ENCODE results near the gene GNGT2.

GNGT2 gene

DNA sequence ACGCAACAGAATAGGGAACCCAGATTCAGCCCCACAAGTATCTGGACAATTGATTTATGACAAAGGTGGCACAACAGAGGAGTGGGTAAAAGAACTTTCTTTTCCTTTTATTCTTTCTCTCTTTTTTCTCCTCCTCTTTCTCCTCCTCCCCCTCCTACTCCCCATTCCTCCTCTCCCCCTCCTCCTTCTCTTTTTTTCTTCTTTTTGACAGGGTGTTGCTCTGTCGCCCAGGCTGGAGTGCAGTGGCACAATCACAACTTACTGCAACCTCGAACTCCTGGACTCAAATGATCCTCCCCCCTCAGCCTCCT, 16.1 kb downstream of the GNGT2 start:
- TF ChIP-seq MYC (IDR thresholded peaks at IDR 0.05; ENCODE audit: low read depth, low read length): no peak
- TF ChIP-seq, protein P1, sequence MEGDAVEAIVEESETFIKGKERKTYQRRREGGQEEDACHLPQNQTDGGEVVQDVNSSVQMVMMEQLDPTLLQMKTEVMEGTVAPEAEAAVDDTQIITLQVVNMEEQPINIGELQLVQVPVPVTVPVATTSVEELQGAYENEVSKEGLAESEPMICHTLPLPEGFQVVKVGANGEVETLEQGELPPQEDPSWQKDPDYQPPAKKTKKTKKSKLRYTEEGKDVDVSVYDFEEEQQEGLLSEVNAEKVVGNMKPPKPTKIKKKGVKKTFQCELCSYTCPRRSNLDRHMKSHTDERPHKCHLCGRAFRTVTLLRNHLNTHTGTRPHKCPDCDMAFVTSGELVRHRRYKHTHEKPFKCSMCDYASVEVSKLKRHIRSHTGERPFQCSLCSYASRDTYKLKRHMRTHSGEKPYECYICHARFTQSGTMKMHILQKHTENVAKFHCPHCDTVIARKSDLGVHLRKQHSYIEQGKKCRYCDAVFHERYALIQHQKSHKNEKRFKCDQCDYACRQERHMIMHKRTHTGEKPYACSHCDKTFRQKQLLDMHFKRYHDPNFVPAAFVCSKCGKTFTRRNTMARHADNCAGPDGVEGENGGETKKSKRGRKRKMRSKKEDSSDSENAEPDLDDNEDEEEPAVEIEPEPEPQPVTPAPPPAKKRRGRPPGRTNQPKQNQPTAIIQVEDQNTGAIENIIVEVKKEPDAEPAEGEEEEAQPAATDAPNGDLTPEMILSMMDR (IDR thresholded peaks at IDR 0.05; ENCODE audit: low read depth, low read length): no peak
- TF ChIP-seq POLR2A (IDR thresholded peaks at IDR 0.05; ENCODE audit: extremely low read depth, insufficient read length): no peak
- TF ChIP-seq, protein P2, sequence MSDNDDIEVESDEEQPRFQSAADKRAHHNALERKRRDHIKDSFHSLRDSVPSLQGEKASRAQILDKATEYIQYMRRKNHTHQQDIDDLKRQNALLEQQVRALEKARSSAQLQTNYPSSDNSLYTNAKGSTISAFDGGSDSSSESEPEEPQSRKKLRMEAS (IDR thresholded peaks at IDR 0.05; ENCODE audit: low read depth, low read length): no peak
- H3K4me3 ChIP-seq (ENCODE audit: low read depth, low read length): peak overlapping the region; percentile 74
- DNase-seq (ENCODE audit: low read depth): no peak

DNA sequence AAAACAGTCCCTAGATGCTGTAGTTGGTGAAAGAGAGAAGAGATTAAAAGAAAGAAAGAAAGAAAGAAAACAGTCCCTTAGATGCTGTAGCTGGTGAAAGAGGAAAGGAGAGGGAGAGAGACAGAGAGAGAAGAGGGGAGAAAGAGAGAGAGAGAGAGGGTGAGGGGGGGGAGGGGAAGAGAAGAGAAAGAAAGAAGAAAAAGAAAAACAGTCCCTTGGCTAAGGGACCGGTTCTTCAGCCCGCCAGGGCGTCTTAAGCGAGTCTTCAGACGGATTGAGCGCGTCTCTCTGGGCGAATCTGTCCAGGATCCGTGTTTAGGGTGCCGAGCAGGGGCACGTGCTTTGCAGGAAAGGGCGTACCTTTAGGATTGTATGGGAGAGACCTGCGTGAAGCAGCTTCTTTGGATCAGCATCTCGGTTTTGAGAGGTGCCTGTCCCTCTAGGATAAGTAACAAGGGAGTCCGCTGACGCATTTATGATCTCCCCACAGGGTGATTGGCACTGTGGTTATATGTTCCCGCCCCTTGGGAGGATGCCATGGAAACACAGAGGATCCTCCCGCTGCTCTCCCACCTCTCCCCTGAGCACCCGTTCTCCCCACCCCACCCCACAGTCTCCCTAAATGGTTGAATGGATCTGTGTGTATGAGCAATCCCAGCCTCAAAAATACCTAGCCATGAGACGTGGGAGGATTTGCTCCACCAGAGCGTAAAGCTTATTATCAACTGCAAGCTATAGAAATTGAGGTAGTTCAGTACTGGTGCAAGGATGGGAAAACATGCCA, 16.7 kb downstream of the GNGT2 start:
- H3K4me3 ChIP-seq (ENCODE audit: low read depth, low read length): peak overlapping the region; percentile 74
- DNase-seq (ENCODE audit: low read depth): peak; percentile 80
- TF ChIP-seq POLR2A (IDR thresholded peaks at IDR 0.05; ENCODE audit: extremely low read depth, insufficient read length): no peak
- TF ChIP-seq, protein P1 (IDR thresholded peaks at IDR 0.05; ENCODE audit: low read depth, low read length): no peak
- no peak for TF ChIP-seq MYC (IDR thresholded peaks at IDR 0.05; ENCODE audit: low read depth, low read length)
- TF ChIP-seq, protein P2 (IDR thresholded peaks at IDR 0.05; ENCODE audit: low read depth, low read length): peak; percentile 77

DNA sequence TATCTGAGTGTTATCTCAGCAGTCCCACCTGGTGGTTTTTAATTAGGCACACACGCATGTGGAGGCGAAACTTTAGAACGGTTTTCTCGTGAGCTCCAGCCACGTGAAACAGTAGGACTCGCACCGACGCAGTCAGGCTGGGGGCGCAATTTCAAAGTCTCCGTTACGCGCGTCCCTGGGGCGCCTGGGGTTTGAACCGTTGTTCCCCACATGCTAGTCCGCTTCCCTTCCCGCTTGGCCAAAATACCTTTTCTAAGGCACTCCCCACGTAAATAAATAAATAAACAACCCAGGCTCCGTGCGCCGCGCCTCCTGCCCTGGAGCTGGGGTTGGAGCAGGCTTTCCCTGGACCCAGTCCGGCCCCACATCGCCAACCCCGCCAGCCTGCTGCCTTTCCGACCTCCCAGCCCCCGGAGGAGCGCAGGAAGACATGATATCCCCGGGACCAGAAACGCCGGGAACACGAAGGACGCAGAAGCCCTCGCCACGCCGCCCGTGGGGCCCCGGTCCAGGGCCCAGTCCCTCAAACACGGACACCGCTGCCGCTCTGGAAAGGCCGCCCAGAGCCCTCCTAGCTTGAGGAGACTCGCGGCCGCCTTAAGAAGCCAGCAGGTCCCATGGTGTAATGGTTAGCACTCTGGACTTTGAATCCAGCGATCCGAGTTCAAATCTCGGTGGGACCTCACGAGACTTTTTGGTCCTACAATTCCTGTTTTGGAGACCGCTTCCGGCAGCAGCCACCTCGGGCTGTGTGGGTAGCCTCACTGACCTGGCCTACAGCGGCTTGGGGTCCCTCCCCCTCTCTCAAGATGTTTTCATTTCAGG, 18.2 kb downstream of the GNGT2 start:
- TF ChIP-seq, protein P2 (IDR thresholded peaks at IDR 0.05; ENCODE audit: low read depth, low read length): peak; percentile 91
- TF ChIP-seq, protein P1 (IDR thresholded peaks at IDR 0.05; ENCODE audit: low read depth, low read length): peak; percentile 36
- TF ChIP-seq MYC (IDR thresholded peaks at IDR 0.05; ENCODE audit: low read depth, low read length): peak; percentile 95
- TF ChIP-seq POLR2A (IDR thresholded peaks at IDR 0.05; ENCODE audit: extremely low read depth, insufficient read length): peak; percentile 49
- DNase-seq (ENCODE audit: low read depth): peak; percentile 91
- peak overlapping the region; percentile 74 for H3K4me3 ChIP-seq (ENCODE audit: low read depth, low read length)

DNA sequence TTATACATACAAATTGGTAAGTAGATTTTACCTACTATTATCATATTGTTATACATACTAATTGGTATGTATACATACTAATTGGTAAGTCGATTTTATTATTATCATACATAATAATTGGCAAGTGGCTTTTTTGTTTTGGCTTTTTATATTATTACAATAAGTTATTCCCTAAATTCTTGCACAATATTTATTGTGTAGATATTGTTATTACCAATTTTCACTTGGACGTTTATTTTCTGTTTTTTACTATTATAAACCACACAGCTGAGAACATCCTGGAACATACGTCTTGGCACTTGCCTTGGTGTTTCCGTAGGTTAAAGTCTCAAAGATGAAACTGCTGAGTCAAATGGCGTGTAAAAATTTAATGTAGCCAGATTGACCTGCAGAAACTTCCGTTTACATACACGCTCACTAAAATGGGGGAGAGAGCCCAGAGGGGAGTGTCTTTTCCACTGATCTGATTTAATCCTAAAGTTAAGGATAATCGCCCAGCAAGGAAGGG, 18.9 kb downstream of the GNGT2 start:
- TF ChIP-seq, protein P1 (IDR thresholded peaks at IDR 0.05; ENCODE audit: low read depth, low read length): no peak
- TF ChIP-seq MYC (IDR thresholded peaks at IDR 0.05; ENCODE audit: low read depth, low read length) (no peak), POLR2A (IDR thresholded peaks at IDR 0.05; ENCODE audit: extremely low read depth, insufficient read length) (no peak)
- TF ChIP-seq, protein P2 (IDR thresholded peaks at IDR 0.05; ENCODE audit: low read depth, low read length): no peak
- DNase-seq (ENCODE audit: low read depth): no peak
- peak overlapping the region; percentile 74 for H3K4me3 ChIP-seq (ENCODE audit: low read depth, low read length)

DNA sequence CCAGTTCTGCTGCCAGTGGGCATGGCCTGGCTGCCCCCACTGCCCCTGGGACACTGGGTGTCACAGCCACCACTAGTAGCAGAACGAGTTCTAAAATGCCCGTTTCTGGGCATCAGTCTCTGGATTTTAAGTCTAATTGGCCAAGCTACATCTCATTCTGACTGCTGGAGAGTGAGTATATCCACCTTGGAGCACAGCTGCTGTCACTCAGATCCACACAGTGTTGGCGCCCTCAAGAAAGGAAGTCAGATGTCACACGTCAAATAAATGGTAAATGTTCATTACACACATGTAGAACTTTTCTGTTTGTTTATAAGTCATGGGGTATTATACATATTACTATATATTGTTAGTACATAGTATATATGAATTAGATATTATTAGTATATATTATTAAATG, 19.4 kb downstream of the GNGT2 start:
- DNase-seq (ENCODE audit: low read depth): peak; percentile 26
- TF ChIP-seq, protein P1 (IDR thresholded peaks at IDR 0.05; ENCODE audit: low read depth, low read length): no peak
- TF ChIP-seq POLR2A (IDR thresholded peaks at IDR 0.05; ENCODE audit: extremely low read depth, insufficient read length) (no peak), MYC (IDR thresholded peaks at IDR 0.05; ENCODE audit: low read depth, low read length) (no peak)
- TF ChIP-seq, protein P2 (IDR thresholded peaks at IDR 0.05; ENCODE audit: low read depth, low read length): no peak
- H3K4me3 ChIP-seq (ENCODE audit: low read depth, low read length): no peak overlapping the region
